Measurements from ENCODE around the gene C22orf15. TPM values are rescaled to one million over a fixed set of nuclear protein-coding genes. Genes with fewer than 3 reads are reported as not detected.

The C22orf15 gene
- polyA plus RNA-seq, 2 of the 4 experiments (the other 2 are of a cell fraction), result not detected

DNA sequence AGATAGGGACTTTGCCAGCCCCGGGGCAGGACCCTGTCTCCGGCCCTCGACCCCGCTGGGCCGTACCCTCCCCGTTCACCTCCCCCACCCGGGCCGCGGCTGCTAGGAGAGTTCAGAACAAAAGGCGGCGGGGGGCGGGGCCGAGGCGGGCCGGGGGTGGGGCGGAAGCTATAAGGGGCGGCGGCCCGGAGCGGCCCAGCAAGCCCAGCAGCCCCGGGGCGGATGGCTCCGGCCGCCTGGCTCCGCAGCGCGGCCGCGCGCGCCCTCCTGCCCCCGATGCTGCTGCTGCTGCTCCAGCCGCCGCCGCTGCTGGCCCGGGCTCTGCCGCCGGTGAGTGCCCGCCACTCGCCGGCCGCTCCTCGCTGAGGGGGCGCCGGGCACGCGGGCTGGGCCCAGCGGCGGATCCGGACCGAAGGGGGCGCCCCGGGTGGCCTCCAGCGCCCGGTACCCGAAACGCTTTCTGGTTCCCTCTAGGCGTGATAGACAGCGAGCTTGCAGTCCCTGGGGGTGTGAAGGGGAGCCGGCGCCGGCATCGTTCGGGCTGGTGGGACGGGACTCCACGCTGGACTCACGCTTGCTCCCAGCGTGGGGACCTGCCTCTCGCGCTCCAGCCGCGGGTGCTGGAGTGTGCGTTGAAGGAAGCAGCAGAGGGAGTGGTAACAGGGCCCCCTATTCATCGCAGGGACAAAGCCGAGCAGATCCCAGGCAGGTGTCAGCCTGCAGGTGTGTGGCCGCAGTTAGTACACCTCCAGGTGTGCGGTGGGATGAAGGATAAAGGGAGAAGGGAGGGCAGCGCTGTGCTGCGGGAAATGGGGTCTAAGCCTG is 10.1 kb downstream of the C22orf15 start, which contains the start of gene MMP11:
Gene MMP11, plus strand, starts transcription at position 201 of the 825 bp plus-strand sequence. Its CDS starts 22 bp downstream, at position 223.
- TF ChIP-seq, protein P1, sequence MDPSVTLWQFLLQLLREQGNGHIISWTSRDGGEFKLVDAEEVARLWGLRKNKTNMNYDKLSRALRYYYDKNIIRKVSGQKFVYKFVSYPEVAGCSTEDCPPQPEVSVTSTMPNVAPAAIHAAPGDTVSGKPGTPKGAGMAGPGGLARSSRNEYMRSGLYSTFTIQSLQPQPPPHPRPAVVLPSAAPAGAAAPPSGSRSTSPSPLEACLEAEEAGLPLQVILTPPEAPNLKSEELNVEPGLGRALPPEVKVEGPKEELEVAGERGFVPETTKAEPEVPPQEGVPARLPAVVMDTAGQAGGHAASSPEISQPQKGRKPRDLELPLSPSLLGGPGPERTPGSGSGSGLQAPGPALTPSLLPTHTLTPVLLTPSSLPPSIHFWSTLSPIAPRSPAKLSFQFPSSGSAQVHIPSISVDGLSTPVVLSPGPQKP (IDR thresholded peaks at IDR 0.05; ENCODE audit: low read depth, low read length), result no peak
- no peak for TF ChIP-seq MAFK (IDR thresholded peaks at IDR 0.05; ENCODE audit: partially characterized antibody)
- no peak for TF ChIP-seq CHD2 (IDR thresholded peaks at IDR 0.05; ENCODE audit: low read length, partially characterized antibody)
- no peak for TF ChIP-seq NPAS2 (CRISPR knock-in tag; IDR thresholded peaks at IDR 0.05; ENCODE audit: borderline replicate concordance)
- no peak for TF ChIP-seq NFE2L2 (conservative IDR thresholded peaks at IDR 0.05; ENCODE audit: low read length)
- TF ChIP-seq, protein P2, sequence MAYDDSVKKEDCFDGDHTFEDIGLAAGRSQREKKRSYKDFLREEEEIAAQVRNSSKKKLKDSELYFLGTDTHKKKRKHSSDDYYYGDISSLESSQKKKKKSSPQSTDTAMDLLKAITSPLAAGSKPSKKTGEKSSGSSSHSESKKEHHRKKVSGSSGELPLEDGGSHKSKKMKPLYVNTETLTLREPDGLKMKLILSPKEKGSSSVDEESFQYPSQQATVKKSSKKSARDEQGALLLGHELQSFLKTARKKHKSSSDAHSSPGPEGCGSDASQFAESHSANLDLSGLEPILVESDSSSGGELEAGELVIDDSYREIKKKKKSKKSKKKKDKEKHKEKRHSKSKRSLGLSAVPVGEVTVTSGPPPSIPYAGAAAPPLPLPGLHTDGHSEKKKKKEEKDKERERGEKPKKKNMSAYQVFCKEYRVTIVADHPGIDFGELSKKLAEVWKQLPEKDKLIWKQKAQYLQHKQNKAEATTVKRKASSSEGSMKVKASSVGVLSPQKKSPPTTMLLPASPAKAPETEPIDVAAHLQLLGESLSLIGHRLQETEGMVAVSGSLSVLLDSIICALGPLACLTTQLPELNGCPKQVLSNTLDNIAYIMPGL (CRISPR knock-in tag; IDR thresholded peaks at IDR 0.05; ENCODE audit: borderline replicate concordance), result no peak
- TF ChIP-seq, protein P3, sequence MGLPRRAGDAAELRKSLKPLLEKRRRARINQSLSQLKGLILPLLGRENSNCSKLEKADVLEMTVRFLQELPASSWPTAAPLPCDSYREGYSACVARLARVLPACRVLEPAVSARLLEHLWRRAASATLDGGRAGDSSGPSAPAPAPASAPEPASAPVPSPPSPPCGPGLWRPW (IDR thresholded peaks at IDR 0.05), result no peak
- TF ChIP-seq RARB (CRISPR knock-in tag; IDR thresholded peaks at IDR 0.05), result no peak
- TF ChIP-seq RNF2 (IDR thresholded peaks at IDR 0.05; ENCODE audit: borderline replicate concordance, low read depth), result no peak
- TF ChIP-seq, protein P4, sequence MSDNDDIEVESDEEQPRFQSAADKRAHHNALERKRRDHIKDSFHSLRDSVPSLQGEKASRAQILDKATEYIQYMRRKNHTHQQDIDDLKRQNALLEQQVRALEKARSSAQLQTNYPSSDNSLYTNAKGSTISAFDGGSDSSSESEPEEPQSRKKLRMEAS (IDR thresholded peaks at IDR 0.05), result no peak
- TF ChIP-seq CEBPB (IDR thresholded peaks at IDR 0.05), result no peak
- no peak for TF ChIP-seq ESRRA (IDR thresholded peaks at IDR 0.05; ENCODE audit: borderline replicate concordance, low read length)
- no peak for TF ChIP-seq GATA3 (IDR thresholded peaks at IDR 0.05; ENCODE audit: borderline replicate concordance)
- TF ChIP-seq FOSB (CRISPR knock-in tag; IDR thresholded peaks at IDR 0.05), result no peak
- TF ChIP-seq PHF8 (IDR thresholded peaks at IDR 0.05; ENCODE audit: borderline replicate concordance, low read depth), result no peak
- no peak for TF ChIP-seq RCOR1 (IDR thresholded peaks at IDR 0.05; ENCODE audit: low read depth, low read length)
- TF ChIP-seq ZC3H11A (IDR thresholded peaks at IDR 0.05), result no peak
- Histone ChIP-seq H3K4me2 (peak within 1 kb of the TSS; percentile 69), H3K4me1 (peaks cover 23% of the 10 kb centered on the region), H3K4me3 (peak within 1 kb of the TSS; percentile 9; the same call in 1 of the 3 replicates), H3K27ac (peak within 1 kb of the TSS; percentile 56 to 83; a peak in 5 of 6 replicates), H3K9me3 (no peaks in the 10 kb centered on the region)
- WGBS (ENCODE audit: missing lambda C conversion rate), result 63% methylated on average over 28 of the region's 79 CpGs
- ChIA-PET POLR2A (no interaction called here), CTCF (interaction anchor here (16.9 kb wide), 1 partner anchor 76 kb away, joined by 175 read pairs; no protein-coding TSS in a partner anchor)
- DNase-seq (ENCODE audit: low read depth in 1 of 2, low spot score in 1 of 2), result no peak
- FAIRE-seq, result no peak
- ATAC-seq, result no peak

DNA sequence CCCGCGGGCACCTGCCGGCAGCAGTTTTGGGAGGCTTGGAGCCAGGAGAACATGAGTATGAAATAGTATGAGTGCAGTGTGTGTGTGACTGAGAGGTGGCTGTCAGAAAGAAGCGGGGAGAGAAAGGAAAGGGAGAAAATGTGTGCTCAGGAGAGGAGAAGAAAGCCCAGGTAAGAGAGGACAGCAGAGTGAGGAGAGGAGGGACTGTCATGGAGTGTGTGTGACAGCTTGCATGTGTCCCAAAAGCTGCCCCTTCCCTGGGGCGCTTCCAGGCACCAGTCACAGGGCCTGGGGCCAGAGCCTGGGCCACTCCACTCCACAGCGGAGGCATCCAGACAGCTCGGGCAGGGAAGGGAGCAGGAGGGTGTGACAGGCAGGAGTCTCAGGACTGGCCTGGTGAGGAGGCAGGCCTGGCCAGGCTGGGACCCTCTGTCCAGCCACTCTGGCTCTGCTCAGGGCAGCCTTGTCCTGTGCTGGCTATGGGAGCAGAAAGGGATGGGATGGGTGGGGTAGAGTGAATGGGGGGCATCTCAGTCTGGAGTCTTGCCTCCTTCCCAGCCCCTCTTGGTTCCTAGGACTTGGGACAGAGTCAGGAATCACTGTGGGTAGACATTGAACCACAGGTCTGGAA is 10.8 kb downstream of the C22orf15 start:
- TF ChIP-seq NFE2L2 (conservative IDR thresholded peaks at IDR 0.05; ENCODE audit: low read length), result no peak
- TF ChIP-seq NPAS2 (CRISPR knock-in tag; IDR thresholded peaks at IDR 0.05; ENCODE audit: borderline replicate concordance), result no peak
- no peak for TF ChIP-seq JUNB (IDR thresholded peaks at IDR 0.05)
- TF ChIP-seq HOXB13 (CRISPR knock-in tag; IDR thresholded peaks at IDR 0.05; ENCODE audit: low read depth), result no peak
- TF ChIP-seq ESRRA (IDR thresholded peaks at IDR 0.05; ENCODE audit: borderline replicate concordance, low read length), result no peak
- TF ChIP-seq RCOR1 (IDR thresholded peaks at IDR 0.05; ENCODE audit: low read depth, low read length), result no peak
- TF ChIP-seq TP53 (CRISPR knock-in tag; IDR thresholded peaks at IDR 0.05), result no peak
- TF ChIP-seq KDM1A (IDR thresholded peaks at IDR 0.05; ENCODE audit: low read depth), result no peak
- TF ChIP-seq, protein P4 (IDR thresholded peaks at IDR 0.05), result no peak
- no peak for TF ChIP-seq EHF (CRISPR knock-in tag; IDR thresholded peaks at IDR 0.05)
- TF ChIP-seq GATA3 (IDR thresholded peaks at IDR 0.05; ENCODE audit: borderline replicate concordance), result no peak
- no peak for TF ChIP-seq RFX5 (IDR thresholded peaks at IDR 0.05)
- FAIRE-seq, result no peak
- ChIA-PET POLR2A (no interaction called here), CTCF (interaction anchor here (1.2 to 16.9 kb wide), 3 partner anchors 15 to 75 kb away, joined by 3 to 175 read pairs (median 4); no protein-coding TSS in a partner anchor)
- Histone ChIP-seq H3K4me1 (peaks cover 21% of the 10 kb centered on the region), H3K9me3 (no peaks in the 10 kb centered on the region), H3K4me3 (no peak overlapping the region), H3K4me2 (no peak overlapping the region), H3K27ac (no peak overlapping the region)
- DNase-seq (ENCODE audit: low read depth in 1 of 2, low spot score in 1 of 2), result no peak
- peak in 1 of 2 experiments; percentile 25; a peak in 3 of 6 replicates for ATAC-seq
- 85% methylated on average over 7 of the region's 7 CpGs for WGBS (ENCODE audit: missing lambda C conversion rate)

Measured in A549 (cell line).